Endothelial cell of umbilical vein (primary cell): Measurements from ENCODE around the gene TMEM182. TPM values are rescaled to one million over a fixed set of nuclear protein-coding genes. Genes with fewer than 3 reads are reported as not detected.

Source experiments
- BruUV-seq: library from RNA; stranded (reverse); fragments of 400-500 nt; replicated peaks from 2 replicates; lab custom pipeline; 2021; lab: Mats Ljungman, UMichigan
- CTCF ChIA-PET: fragments of 300-600, 350-600 bp; sonication (Branson Sonifier 250); formaldehyde crosslinking; loops from one replicate; lab custom pipeline; 2021; ENCODE audit warnings: antibody characterized with exemption, inconsistent platforms; lab: Charles Lee
- POLR2A ChIA-PET: fragments of 300-600, 350-600 bp; sonication (Branson Sonifier 250); formaldehyde crosslinking; loops from one replicate; lab custom pipeline; 2021; ENCODE audit warnings: antibody characterized with exemption, inconsistent platforms; lab: Charles Lee
- DNase-seq: peaks from one replicate; pipeline ENCODE4 v3.0.0-alpha.2; 2011; ENCODE audit warnings: low read depth, low spot score
- FAIRE-seq: peaks from 2 replicates; lab custom pipeline; 2011; peaks lifted over from hg19 to GRCh38; lab: Jason Lieb, UNC
- H2AFZ ChIP-seq: 2 replicates; pipeline ENCODE4 v1.6.0; 2012; ENCODE audit warnings: low read depth, low read length, control low read depth, inconsistent platforms
- H3K27ac ChIP-seq: 2 replicates; pipeline ENCODE4 v1.5.1; 2011; ENCODE audit warnings: low read depth, mild to moderate bottlenecking, control low read depth, low read length, moderate library complexity; ENCODE audit not compliant: insufficient read depth
- H3K27me3 ChIP-seq, 2 experiments: 2 replicates each; pipeline versions ENCODE4 v1.6.0 to v1.6.1; 2011; ENCODE audit warnings: low read length in 2 of 2, mixed read lengths in 1 of 2; ENCODE audit not compliant: control insufficient read depth in 2 of 2, insufficient read depth in 2 of 2
- H3K36me3 ChIP-seq, 2 experiments: 2 replicates in 1 of 2; 3 replicates in 1 of 2; pipeline ENCODE4 v1.5.1; 2011; ENCODE audit warnings: low read length in 2 of 2, mild to moderate bottlenecking in 1 of 2, moderate library complexity in 1 of 2; ENCODE audit not compliant: control insufficient read depth in 2 of 2, insufficient read depth in 2 of 2; ENCODE audit errors: extremely low read depth in 1 of 2
- H3K4me1 ChIP-seq: 3 replicates; pipeline ENCODE4 v1.5.1; 2011; ENCODE audit warnings: mild to moderate bottlenecking, low read length; ENCODE audit not compliant: control insufficient read depth, insufficient read depth; ENCODE audit errors: extremely low read depth
- H3K4me2 ChIP-seq: 2 replicates; pipeline ENCODE4 v1.6.1; 2011; ENCODE audit warnings: low read length, control low read depth, mixed read lengths; ENCODE audit not compliant: insufficient read depth
- H3K4me3 ChIP-seq, 3 experiments: fragments of 200-600 bp in 1 of 3; sonication (generic), shearing (Covaris generic) in 1 of 3; replicated peaks in 1 of 3; 2 replicates each; pipeline ENCODE4 v1.5.1; 2011 to 2016; ENCODE audit warnings: control low read depth in 3 of 3, low read length in 3 of 3, mild to moderate bottlenecking in 2 of 3, inconsistent platforms in 1 of 3, low read depth in 1 of 3, moderate library complexity in 1 of 3; ENCODE audit not compliant: insufficient read depth in 1 of 3
- H3K79me2 ChIP-seq: 2 replicates; pipeline ENCODE4 v1.6.0; 2012; ENCODE audit warnings: low read length, inconsistent platforms; ENCODE audit not compliant: control insufficient read depth, insufficient read depth
- H3K9ac ChIP-seq: replicated peaks from 2 replicates; pipeline ENCODE3; 2011; ENCODE audit warnings: low read length, control low read depth; ENCODE audit not compliant: insufficient read depth; ENCODE audit errors: extremely low read depth
- H3K9me1 ChIP-seq: replicated peaks from 3 replicates; pipeline ENCODE4 v1.6.0; 2011; ENCODE audit warnings: mild to moderate bottlenecking, low read length; ENCODE audit not compliant: control insufficient read depth, insufficient read depth; ENCODE audit errors: extremely low read depth
- H3K9me3 ChIP-seq: replicated peaks from 2 replicates; pipeline ENCODE4 v1.5.1; 2012; ENCODE audit warnings: low read length, inconsistent platforms; ENCODE audit not compliant: control insufficient read depth, insufficient read depth
- H4K20me1 ChIP-seq: replicated peaks from 2 replicates; pipeline ENCODE3; 2011; ENCODE audit warnings: mild to moderate bottlenecking, low read length; ENCODE audit not compliant: control insufficient read depth, insufficient read depth; ENCODE audit errors: extremely low read depth
- CTCF ChIP-seq, 2 donors: IDR thresholded peaks; 1 replicate in 1 of 2; 2 replicates in 1 of 2; pipeline ENCODE4 v1.5.1; 2011; ENCODE audit warnings: low read length in 2 of 2, mild to moderate bottlenecking in 2 of 2, moderate library complexity in 2 of 2, control low read depth in 1 of 2, inconsistent platforms in 1 of 2, low read depth in 1 of 2; ENCODE audit not compliant: insufficient read depth in 1 of 2; ENCODE audit errors: extremely low read depth in 1 of 2
- EZH2 ChIP-seq: IDR thresholded peaks from 2 replicates; pipeline ENCODE4 v1.6.1; 2012; ENCODE audit warnings: borderline replicate concordance, low read depth, mild to moderate bottlenecking, moderate library complexity, low read length, inconsistent platforms; ENCODE audit not compliant: severe bottlenecking
- GATA2 ChIP-seq: IDR thresholded peaks from 2 replicates; pipeline ENCODE4 v1.7.0; 2011; ENCODE audit warnings: low read depth, mild to moderate bottlenecking, moderate library complexity, mixed read lengths, low read length; ENCODE audit not compliant: insufficient read length, insufficient read depth
- JUN ChIP-seq: IDR thresholded peaks from 2 replicates; pipeline ENCODE4 v1.6.1; 2011; ENCODE audit warnings: borderline replicate concordance, low read depth; ENCODE audit not compliant: insufficient read length, insufficient read depth
- MAX ChIP-seq: IDR thresholded peaks from 2 replicates; pipeline ENCODE4 v1.6.1; 2011; ENCODE audit not compliant: insufficient read depth, insufficient read length
- MYC ChIP-seq: IDR thresholded peaks from one replicate; pipeline ENCODE4 v1.6.1; 2011; ENCODE audit warnings: mild to moderate bottlenecking, low read depth, low read length
- POLR2A ChIP-seq: IDR thresholded peaks from 2 replicates; pipeline ENCODE4 v1.6.1; 2012; ENCODE audit warnings: low read depth, mild to moderate bottlenecking, control low read depth, low read length
- POLR2AphosphoS5 ChIP-seq: IDR thresholded peaks from 2 replicates; pipeline ENCODE4 v1.6.1; 2012; ENCODE audit warnings: low read depth, mild to moderate bottlenecking, control low read depth, low read length, moderate library complexity; ENCODE audit not compliant: insufficient read depth
- dilution Hi-C: fragments of 300-500 bp; cut with MboI; formaldehyde crosslinking; loops from one replicate; pipeline ENCODE4 v1.15.0; 2019; ENCODE audit warnings: low sequenced_read_pairs; ENCODE audit not compliant: extremely low pct_ligation_motif_present
- intact Hi-C: fragments of 100-400 bp; cut with micrococcal nuclease; formaldehyde crosslinking; loops from one replicate; pipeline ENCODE4 v1.10.0; 2022
- polyA plus RNA-seq, 4 experiments: library from polyadenylated mRNA; depleted of rRNA in 3 of 4; stranded (reverse) in 3 of 4; unstranded in 1 of 4; fragments of >200 nt; gene quantifications; 2 replicates each; pipeline versions ENCODE4 v1.2.1 to v1.2.3, GENCODE V29; 2011 to 2012; ENCODE audit warnings: missing spikeins in 1 of 4
- total RNA-seq: library from RNA; stranded (reverse); gene quantifications from 2 replicates; pipeline ENCODE4 v1.2.3, GENCODE V29; 2021

TMEM182 gene
- total and polyA plus RNA-seq, 2 donors (not counting 3 experiments of a cell fraction or from before 2014, with no cell fraction given), result 0.69 to 0.95 TPM

GRCh38 chr2:102843764-102844443, 82.1 kb downstream of the TMEM182 start:
- dilution Hi-C loops (no loop called here), intact Hi-C loops (no loop called here)
- no peak overlapping the region for H3K27ac ChIP-seq
- H3K4me3 ChIP-seq, result no peak overlapping the region
- TF ChIP-seq GATA2 (no peak), JUN (no peak), MYC (no peak), POLR2AphosphoS5 (no peak), EZH2 (no peak), MAX (no peak), POLR2A (no peak), CTCF (IDR thresholded peaks at IDR 0.05; ENCODE audit: extremely low read depth in 1 of 2, insufficient read depth in 1 of 2, low read depth in 1 of 2, low read length in 2 of 2) (no peak)
- H3K4me1 ChIP-seq, result no peaks in the 10 kb centered on the region
- no peak overlapping the region for H2AFZ ChIP-seq
- peaks cover 0 to 2% of the 10 kb centered on the region in 2 experiments for H3K27me3 ChIP-seq
- FAIRE-seq (no peak), DNase-seq (no peak)
- H3K79me2 ChIP-seq, result no peaks in the 10 kb centered on the region
- no peak overlapping the region for H3K9ac ChIP-seq
- no peaks in the 10 kb centered on the region for H3K36me3 ChIP-seq
- no peaks in the 10 kb centered on the region for H3K9me1 ChIP-seq
- H3K4me2 ChIP-seq, result no peak overlapping the region
- no peaks in the 10 kb centered on the region for H4K20me1 ChIP-seq
- ChIA-PET POLR2A (no interaction called here), CTCF (no interaction called here)
- no TSS peak for BruUV-seq
- no peaks in the 10 kb centered on the region for H3K9me3 ChIP-seq
